HFFc6 (cell line): Measurements from ENCODE around the gene TM4SF4. TPM values are rescaled to one million over a fixed set of nuclear protein-coding genes. Genes with fewer than 3 reads are reported as not detected.

Experiments used
- DNase-seq: peaks from one replicate; pipeline ENCODE4 v3.0.0-alpha.2; 2018
- H3K27ac Mint-ChIP-seq: 2 replicates; pipeline ENCODE4 v1.8.0; 2020; ENCODE audit warnings: mild to moderate bottlenecking, mixed read lengths
- H3K27me3 Mint-ChIP-seq: 2 replicates; pipeline ENCODE4 v1.8.0; 2021; ENCODE audit warnings: mild to moderate bottlenecking, moderate library complexity, mixed read lengths; ENCODE audit not compliant: insufficient read depth
- H3K36me3 Mint-ChIP-seq: 2 replicates; pipeline ENCODE4 v1.8.0; 2021; ENCODE audit warnings: low read depth, mixed read lengths
- H3K4me1 Mint-ChIP-seq: 2 replicates; pipeline ENCODE4 v1.8.0; 2020; ENCODE audit warnings: low read depth, mixed read lengths
- H3K4me3 Mint-ChIP-seq: 2 replicates; pipeline ENCODE4 v1.8.0; 2020; ENCODE audit warnings: mild to moderate bottlenecking, moderate library complexity, mixed read lengths
- H3K9me3 Mint-ChIP-seq: 2 replicates; pipeline ENCODE4 v1.8.0; 2020; ENCODE audit warnings: mild to moderate bottlenecking, mixed read lengths
- total RNA-seq, 6 experiments: library from RNA; stranded (reverse); fragmentation: NEBNext Ultra II Directional; extraction: Animal tissue kit (Norgen Biotek cat#: 25700); gene quantifications; 2 replicates in 1 of 6; 3 replicates in 5 of 6; pipeline ENCODE4 v1.2.3, GENCODE V29; 2021
- TF ChIP-seq, protein P1 (sequence below): fragments of 200-600 bp; sonication (generic); IDR thresholded peaks from 2 replicates; pipeline ENCODE4 v1.5.0; 2021; ENCODE audit warnings: antibody characterized with exemption, mild to moderate bottlenecking

TM4SF4 gene
- total RNA-seq, 6 experiments from 2014 or later, result 0.25 to 1.3 (median 0.63) TPM

DNA sequence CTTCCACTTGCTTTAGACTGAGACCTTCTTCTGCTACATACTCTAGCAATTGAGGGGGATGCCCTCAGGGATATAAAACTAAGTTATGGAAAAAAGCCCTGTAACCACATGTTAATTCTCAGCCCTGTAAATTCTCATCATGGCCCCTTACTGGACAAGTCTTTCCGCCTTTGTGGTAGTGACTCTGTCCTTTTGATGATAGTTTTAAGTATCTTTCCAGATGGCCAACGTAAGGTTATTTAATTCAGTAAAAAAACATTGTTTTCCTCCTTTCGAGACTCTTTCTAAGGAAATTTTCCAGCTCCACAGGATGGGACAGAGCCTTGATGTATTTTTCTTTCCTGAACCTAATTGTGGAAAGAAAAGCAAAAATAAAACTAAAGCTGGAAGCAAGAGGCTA, 25.3 kb upstream of the TM4SF4 start:
- H3K36me3 Mint-ChIP-seq, result peaks cover 28% of the 10 kb centered on the region
- DNase-seq, result no peak
- peaks cover 73% of the 10 kb centered on the region for H3K4me1 Mint-ChIP-seq
- H3K9me3 Mint-ChIP-seq, result peaks cover 31% of the 10 kb centered on the region
- TF ChIP-seq, protein P1, sequence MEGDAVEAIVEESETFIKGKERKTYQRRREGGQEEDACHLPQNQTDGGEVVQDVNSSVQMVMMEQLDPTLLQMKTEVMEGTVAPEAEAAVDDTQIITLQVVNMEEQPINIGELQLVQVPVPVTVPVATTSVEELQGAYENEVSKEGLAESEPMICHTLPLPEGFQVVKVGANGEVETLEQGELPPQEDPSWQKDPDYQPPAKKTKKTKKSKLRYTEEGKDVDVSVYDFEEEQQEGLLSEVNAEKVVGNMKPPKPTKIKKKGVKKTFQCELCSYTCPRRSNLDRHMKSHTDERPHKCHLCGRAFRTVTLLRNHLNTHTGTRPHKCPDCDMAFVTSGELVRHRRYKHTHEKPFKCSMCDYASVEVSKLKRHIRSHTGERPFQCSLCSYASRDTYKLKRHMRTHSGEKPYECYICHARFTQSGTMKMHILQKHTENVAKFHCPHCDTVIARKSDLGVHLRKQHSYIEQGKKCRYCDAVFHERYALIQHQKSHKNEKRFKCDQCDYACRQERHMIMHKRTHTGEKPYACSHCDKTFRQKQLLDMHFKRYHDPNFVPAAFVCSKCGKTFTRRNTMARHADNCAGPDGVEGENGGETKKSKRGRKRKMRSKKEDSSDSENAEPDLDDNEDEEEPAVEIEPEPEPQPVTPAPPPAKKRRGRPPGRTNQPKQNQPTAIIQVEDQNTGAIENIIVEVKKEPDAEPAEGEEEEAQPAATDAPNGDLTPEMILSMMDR, result no peak
- H3K4me3 Mint-ChIP-seq, result no peak overlapping the region
- peak overlapping the region; percentile 92 for H3K27ac Mint-ChIP-seq
- H3K27me3 Mint-ChIP-seq, result no peaks in the 10 kb centered on the region

DNA sequence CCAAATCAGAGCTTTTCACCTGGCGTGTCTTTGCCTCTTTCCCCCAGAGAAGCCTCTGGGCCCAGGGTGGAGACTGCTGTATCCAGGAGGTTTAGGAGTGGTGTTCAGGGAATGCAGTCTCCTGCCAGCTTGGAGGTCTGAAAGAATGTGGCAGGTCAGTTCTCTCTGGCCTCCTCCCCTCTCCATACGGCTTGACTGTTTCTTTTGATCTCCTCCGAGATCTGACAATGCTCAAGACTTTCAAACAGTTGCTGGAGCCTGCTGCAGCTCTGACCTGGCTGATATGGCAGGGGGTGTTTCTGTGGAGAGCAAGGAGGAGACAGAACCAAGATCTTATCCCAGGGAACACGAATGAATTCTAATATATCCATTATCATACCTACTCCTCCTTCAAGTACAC, 24.7 kb upstream of the TM4SF4 start:
- peak; percentile 13 for DNase-seq
- Mint-ChIP-seq H3K27me3 (no peaks in the 10 kb centered on the region), H3K4me3 (peak overlapping the region; percentile 42)

DNA sequence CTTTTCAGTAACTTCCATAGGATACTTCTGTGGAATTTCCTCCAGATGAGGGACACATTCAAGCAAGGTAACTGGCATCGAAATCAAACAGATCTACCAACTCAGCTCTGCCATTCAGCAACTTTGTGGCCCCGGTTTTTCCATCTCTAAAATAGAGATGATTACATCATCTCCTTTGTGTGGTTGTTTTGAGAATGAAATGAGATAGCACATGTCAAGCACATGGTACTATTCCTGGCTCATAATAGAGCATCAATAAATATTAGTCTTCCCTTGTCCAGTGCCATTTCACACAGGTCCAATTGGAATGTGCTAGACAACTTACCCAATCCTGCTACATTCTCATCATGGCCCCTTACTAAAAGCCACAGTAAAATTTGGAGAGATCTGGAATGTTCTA, 24.2 kb upstream of the TM4SF4 start:
- Mint-ChIP-seq H3K27me3 (no peaks in the 10 kb centered on the region), H3K4me1 (peaks cover 84% of the 10 kb centered on the region), H3K27ac (peak overlapping the region; percentile 92), H3K9me3 (peaks cover 31% of the 10 kb centered on the region), H3K4me3 (peak overlapping the region; percentile 42), H3K36me3 (peaks cover 28% of the 10 kb centered on the region)
- TF ChIP-seq, protein P1, result no peak
- DNase-seq, result no peak

More for the DNA sequence above, 24.7 kb upstream of the TM4SF4 start:
- TF ChIP-seq, protein P1, result no peak
- Mint-ChIP-seq H3K27ac (peak overlapping the region; percentile 92), H3K9me3 (peaks cover 31% of the 10 kb centered on the region), H3K36me3 (peaks cover 28% of the 10 kb centered on the region), H3K4me1 (peaks cover 79% of the 10 kb centered on the region)

DNA sequence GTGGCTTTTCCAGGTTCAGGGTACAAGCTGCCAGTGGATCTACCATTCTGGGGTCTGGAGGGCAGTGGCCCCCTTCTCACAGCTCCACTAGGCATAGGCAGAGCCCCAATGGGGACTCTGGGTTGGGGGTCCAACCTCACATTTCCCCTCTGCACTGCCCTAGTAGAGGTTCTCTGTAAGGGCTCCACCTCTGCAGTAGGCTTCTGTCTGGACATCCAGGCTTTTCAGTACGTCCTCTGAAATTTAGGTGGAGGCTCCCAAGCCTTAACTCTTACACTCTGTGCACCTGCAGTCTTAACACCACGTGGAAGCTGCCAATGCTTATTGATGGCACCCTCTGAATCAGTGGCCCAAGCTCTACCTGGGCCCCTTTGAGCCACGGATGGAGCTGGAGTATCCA, 22.5 kb upstream of the TM4SF4 start:
- H3K27me3 Mint-ChIP-seq, result no peaks in the 10 kb centered on the region
- H3K4me1 Mint-ChIP-seq, result peaks cover 77% of the 10 kb centered on the region
- DNase-seq, result no peak
- peaks cover 28% of the 10 kb centered on the region for H3K36me3 Mint-ChIP-seq
- no peak overlapping the region for H3K4me3 Mint-ChIP-seq
- H3K27ac Mint-ChIP-seq, result no peak overlapping the region
- peaks cover 31% of the 10 kb centered on the region for H3K9me3 Mint-ChIP-seq
- TF ChIP-seq, protein P1, result no peak

DNA sequence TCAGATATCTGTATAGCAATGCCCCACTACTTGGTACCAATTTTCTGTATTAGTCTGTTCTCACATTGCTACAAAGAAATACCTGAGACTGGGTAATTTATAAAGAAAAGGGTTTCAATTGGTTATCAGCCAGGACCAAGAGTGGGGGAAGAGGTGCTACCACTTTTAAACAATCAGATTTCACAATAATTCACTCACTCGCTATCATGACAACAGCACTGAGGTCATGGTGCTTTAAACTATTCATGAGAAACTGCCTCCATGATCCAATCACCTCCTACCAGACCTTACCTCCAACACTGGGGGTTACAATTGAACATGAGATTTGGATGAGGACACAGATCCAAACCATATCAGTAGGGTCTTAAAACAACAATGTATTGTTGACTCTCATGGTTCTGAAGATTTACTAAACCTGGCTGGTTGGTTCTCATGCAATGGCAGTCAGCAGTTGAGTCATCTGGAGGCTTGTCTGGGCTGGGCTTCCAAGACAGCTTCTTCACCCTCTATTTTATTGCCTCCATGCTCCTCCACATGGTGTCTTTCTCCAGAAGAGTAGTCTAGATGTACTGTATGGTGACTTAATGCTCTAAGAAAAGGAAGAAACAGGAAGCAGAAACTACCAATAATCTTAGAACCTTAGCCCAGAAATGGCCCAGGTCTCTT, 21.2 kb upstream of the TM4SF4 start:
- H3K27me3 Mint-ChIP-seq, result no peaks in the 10 kb centered on the region
- no peak overlapping the region for H3K4me3 Mint-ChIP-seq
- peaks cover 28% of the 10 kb centered on the region for H3K36me3 Mint-ChIP-seq
- no peak overlapping the region for H3K27ac Mint-ChIP-seq
- no peak for DNase-seq
- H3K9me3 Mint-ChIP-seq, result peaks cover 31% of the 10 kb centered on the region
- H3K4me1 Mint-ChIP-seq, result peaks cover 65% of the 10 kb centered on the region
- TF ChIP-seq, protein P1, result no peak
